K562 (cell line): ENCODE measurements around the gene KBTBD13. TPM values are rescaled to one million over a fixed set of nuclear protein-coding genes. Genes with fewer than 3 reads are reported as not detected.

Source experiments
- CTBP1 ChIP-seq: fragments of 450-650 bp; IDR thresholded peaks from 2 replicates; pipeline ENCODE4 v1.6.1; 2016; ENCODE audit warnings: borderline replicate concordance
- FOXP4 ChIP-seq: sonication (generic); formaldehyde crosslinking; IDR thresholded peaks from 2 replicates; pipeline ENCODE4 v1.8.0; 2022; ENCODE audit warnings: mild to moderate bottlenecking, missing genetic modification reagents, borderline replicate concordance
- GTF2F1 ChIP-seq: IDR thresholded peaks from 2 replicates; pipeline ENCODE4 v1.6.1; 2011; ENCODE audit warnings: low read depth, low read length, improper control_type of control experiment
- HES1 ChIP-seq: fragments of 450-650 bp; IDR thresholded peaks from 2 replicates; pipeline ENCODE4 v1.6.1; 2016; ENCODE audit warnings: low read depth, mild to moderate bottlenecking, moderate library complexity
- HNRNPUL1 ChIP-seq: fragments of 200-400 bp; formaldehyde crosslinking; IDR thresholded peaks from 2 replicates; pipeline ENCODE4 v1.6.1; 2017; ENCODE audit warnings: low read length
- NFATC3 ChIP-seq: fragments of 450-650 bp; IDR thresholded peaks from 2 replicates; pipeline ENCODE4 v1.6.1; 2017; ENCODE audit warnings: mild to moderate bottlenecking
- NFE2 ChIP-seq: IDR thresholded peaks from 2 replicates; pipeline ENCODE4 v1.6.1; 2014; ENCODE audit warnings: antibody characterized with exemption, low read depth
- PYGO2 ChIP-seq: fragments of 450-650 bp; IDR thresholded peaks from 2 replicates; pipeline ENCODE4 v1.6.1; 2016; ENCODE audit warnings: mild to moderate bottlenecking, missing genetic modification characterization, moderate library complexity, missing compliant biosample characterization
- SLC30A9 ChIP-seq: fragments of 250-450 bp; sonication (Bioruptor Pico); IDR thresholded peaks from 2 replicates; pipeline ENCODE4 v1.8.0; 2022; ENCODE audit warnings: mild to moderate bottlenecking, moderate library complexity
- ZNF224 ChIP-seq: sonication (generic); formaldehyde crosslinking; IDR thresholded peaks from 2 replicates; pipeline ENCODE4 v1.8.0; 2022; ENCODE audit warnings: mild to moderate bottlenecking, missing genetic modification reagents
- polyA plus RNA-seq, 8 experiments: library from polyadenylated mRNA; depleted of rRNA in 4 of 8; stranded (reverse) in 5 of 8; unstranded in 3 of 8; fragments of >200 nt; fragmentation: Nextera tagmentation in 2 of 8; fragmentation: Illumina TruSeq in 1 of 8; extraction: Ambion mirVana in 2 of 8; extraction: Trizol in 1 of 8; gene quantifications; 2 replicates each; pipeline versions ENCODE4 v1.2.1 to v1.2.3, GENCODE V29; 2011 to 2014; ENCODE audit warnings: inconsistent platforms in 1 of 8, missing spikeins in 1 of 8
- total RNA-seq, 7 experiments: library from RNA; depleted of rRNA in 6 of 7; stranded (reverse); fragments of >200 nt in 6 of 7; fragmentation: Illumina TruSeq in 2 of 7; extraction: Trizol in 2 of 7; gene quantifications; 2 replicates each; pipeline versions ENCODE4 v1.2.1 to v1.2.3, GENCODE V29; 2011 to 2021; ENCODE audit warnings: low replicate concordance in 1 of 7

The KBTBD13 gene
- total and polyA plus RNA-seq, 9 of the 15 experiments (the other 6 are each of a cell fraction or from before 2014, with no cell fraction given): 0.07 to 0.13 (median 0.10) TPM; not detected in 3

DNA sequence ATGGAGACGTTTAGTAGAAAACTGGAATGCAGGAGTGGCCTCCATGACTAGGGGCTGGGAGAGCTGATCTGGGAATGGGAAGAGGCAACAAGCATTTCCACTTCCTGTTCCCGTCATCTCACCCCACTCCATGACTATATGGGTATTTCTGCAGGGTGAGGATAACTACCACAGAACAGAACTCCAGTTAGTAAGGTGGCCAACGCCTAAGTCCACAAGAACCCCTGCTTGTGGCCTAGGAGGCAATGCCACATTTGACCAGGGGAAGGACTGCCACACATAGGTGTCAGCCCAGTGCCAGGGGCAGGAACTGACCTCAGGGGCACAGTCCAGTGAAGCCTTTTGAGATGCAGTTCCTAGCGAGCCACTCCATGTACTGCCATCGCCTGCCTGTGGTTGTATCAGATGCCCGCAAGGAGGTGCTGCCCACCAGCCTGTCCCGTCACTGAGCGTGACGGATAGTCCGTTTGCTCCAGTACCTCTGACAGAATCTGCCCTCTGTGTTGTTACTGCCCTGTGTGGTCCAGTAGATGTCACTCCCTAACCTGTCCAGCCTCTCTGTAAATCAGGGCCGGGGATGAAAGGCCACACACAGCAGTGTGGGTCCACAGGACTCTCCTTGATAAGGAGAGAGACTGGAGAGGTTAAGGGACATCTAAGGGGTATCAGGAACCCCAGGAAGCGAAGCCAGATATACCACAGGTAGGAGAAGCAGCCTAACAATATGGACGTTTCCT lies 43.6 kb upstream of the KBTBD13 start (continued):
- TF ChIP-seq NFE2: no peak
- no peak for TF ChIP-seq PYGO2
- TF ChIP-seq HES1: no peak
- no peak for TF ChIP-seq ZNF224
- TF ChIP-seq NFATC3: no peak
- no peak for TF ChIP-seq HNRNPUL1
- no peak for TF ChIP-seq SLC30A9 (CRISPR knock-in tag)
- TF ChIP-seq GTF2F1: no peak
- TF ChIP-seq FOXP4 (CRISPR knock-in tag): no peak
- TF ChIP-seq CTBP1: peak; percentile 67; the same call in 1 of the 2 replicates
- TF ChIP-seq, all 486 proteins: peak for 18
